HepG2 (cell line): Measurements from ENCODE around the gene CASP7. TPM values are rescaled to one million over a fixed set of nuclear protein-coding genes. Genes with fewer than 3 reads are reported as not detected.

ENCODE experiments used
- HNF1A ChIP-seq, 2 experiments: sonication (generic) in 1 of 2; formaldehyde crosslinking in 1 of 2; IDR thresholded peaks; 2 replicates each; pipeline versions ENCODE4 v1.4.0 to v1.6.1; 2016 to 2020; ENCODE audit warnings: borderline replicate concordance in 1 of 2, low read depth in 1 of 2, mild to moderate bottlenecking in 1 of 2, missing genetic modification reagents in 1 of 2
- KLF13 ChIP-seq: sonication (generic); formaldehyde crosslinking; IDR thresholded peaks from 2 replicates; pipeline ENCODE4 v1.4.0; 2020; ENCODE audit warnings: mild to moderate bottlenecking, missing genetic modification reagents
- ZNF614 ChIP-seq: IDR thresholded peaks from 2 replicates; pipeline ENCODE4 v1.6.1; 2018; ENCODE audit warnings: missing biosample characterization, missing genetic modification reagents, inconsistent platforms, borderline replicate concordance
- ZNF883 ChIP-seq: sonication (generic); formaldehyde crosslinking; IDR thresholded peaks from 2 replicates; pipeline ENCODE4 v1.5.1; 2020; ENCODE audit warnings: mild to moderate bottlenecking, missing genetic modification reagents; ENCODE audit errors: not compliant biosample characterization
- polyA plus RNA-seq, 8 experiments: library from polyadenylated mRNA; depleted of rRNA in 3 of 8; stranded (reverse) in 7 of 8; unstranded in 1 of 8; fragments of >200 nt; fragmentation: Illumina TruSeq in 4 of 8; extraction: Trizol in 4 of 8; gene quantifications; 2 replicates each; pipeline versions ENCODE4 v1.2.1 to v1.2.3, GENCODE V29; 2011 to 2016; ENCODE audit warnings: low read depth in 4 of 8, missing spikeins in 1 of 8, mixed read lengths in 1 of 8; ENCODE audit not compliant: insufficient read depth in 1 of 8
- total RNA-seq, 5 experiments: library from RNA; depleted of rRNA; stranded (reverse); fragments of >200 nt; fragmentation: Illumina TruSeq; extraction: Trizol; gene quantifications; 2 replicates each; pipeline ENCODE4 v1.2.3, GENCODE V29; 2016; ENCODE audit warnings: low read depth in 1 of 5
- TF ChIP-seq, protein P1 (sequence below): sonication (generic); formaldehyde crosslinking; conservative IDR thresholded peaks from 2 replicates; pipeline ENCODE4 v1.8.1; 2023; ENCODE audit warnings: missing genetic modification reagents
- TF ChIP-seq, protein P2 (sequence below): sonication (generic); formaldehyde crosslinking; IDR thresholded peaks from 2 replicates; pipeline ENCODE4 v1.5.0; 2020; ENCODE audit warnings: mild to moderate bottlenecking, missing genetic modification reagents, borderline replicate concordance
- TF ChIP-seq, protein P3 (sequence below): sonication (generic); formaldehyde crosslinking; IDR thresholded peaks from 2 replicates; pipeline ENCODE4 v1.4.0; 2020; ENCODE audit warnings: mild to moderate bottlenecking, missing genetic modification reagents

The CASP7 gene
- total and polyA plus RNA-seq, 2 of the 13 experiments (the other 11 are each of a cell fraction or from before 2014, with no cell fraction given): 11.9 to 39.3 TPM

- no peak for TF ChIP-seq HNF1A (IDR thresholded peaks at IDR 0.05; ENCODE audit: low read depth)
- no peak for TF ChIP-seq HNF1A (CRISPR knock-in tag; IDR thresholded peaks at IDR 0.05; ENCODE audit: borderline replicate concordance)
- 0 out of 2 replicates have a peak, but pooled peaks have one; percentile 57 for TF ChIP-seq KLF13 (CRISPR knock-in tag)
- TF ChIP-seq, protein P1, sequence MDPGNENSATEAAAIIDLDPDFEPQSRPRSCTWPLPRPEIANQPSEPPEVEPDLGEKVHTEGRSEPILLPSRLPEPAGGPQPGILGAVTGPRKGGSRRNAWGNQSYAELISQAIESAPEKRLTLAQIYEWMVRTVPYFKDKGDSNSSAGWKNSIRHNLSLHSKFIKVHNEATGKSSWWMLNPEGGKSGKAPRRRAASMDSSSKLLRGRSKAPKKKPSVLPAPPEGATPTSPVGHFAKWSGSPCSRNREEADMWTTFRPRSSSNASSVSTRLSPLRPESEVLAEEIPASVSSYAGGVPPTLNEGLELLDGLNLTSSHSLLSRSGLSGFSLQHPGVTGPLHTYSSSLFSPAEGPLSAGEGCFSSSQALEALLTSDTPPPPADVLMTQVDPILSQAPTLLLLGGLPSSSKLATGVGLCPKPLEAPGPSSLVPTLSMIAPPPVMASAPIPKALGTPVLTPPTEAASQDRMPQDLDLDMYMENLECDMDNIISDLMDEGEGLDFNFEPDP (CRISPR knock-in tag): no peak
- TF ChIP-seq, protein P2, sequence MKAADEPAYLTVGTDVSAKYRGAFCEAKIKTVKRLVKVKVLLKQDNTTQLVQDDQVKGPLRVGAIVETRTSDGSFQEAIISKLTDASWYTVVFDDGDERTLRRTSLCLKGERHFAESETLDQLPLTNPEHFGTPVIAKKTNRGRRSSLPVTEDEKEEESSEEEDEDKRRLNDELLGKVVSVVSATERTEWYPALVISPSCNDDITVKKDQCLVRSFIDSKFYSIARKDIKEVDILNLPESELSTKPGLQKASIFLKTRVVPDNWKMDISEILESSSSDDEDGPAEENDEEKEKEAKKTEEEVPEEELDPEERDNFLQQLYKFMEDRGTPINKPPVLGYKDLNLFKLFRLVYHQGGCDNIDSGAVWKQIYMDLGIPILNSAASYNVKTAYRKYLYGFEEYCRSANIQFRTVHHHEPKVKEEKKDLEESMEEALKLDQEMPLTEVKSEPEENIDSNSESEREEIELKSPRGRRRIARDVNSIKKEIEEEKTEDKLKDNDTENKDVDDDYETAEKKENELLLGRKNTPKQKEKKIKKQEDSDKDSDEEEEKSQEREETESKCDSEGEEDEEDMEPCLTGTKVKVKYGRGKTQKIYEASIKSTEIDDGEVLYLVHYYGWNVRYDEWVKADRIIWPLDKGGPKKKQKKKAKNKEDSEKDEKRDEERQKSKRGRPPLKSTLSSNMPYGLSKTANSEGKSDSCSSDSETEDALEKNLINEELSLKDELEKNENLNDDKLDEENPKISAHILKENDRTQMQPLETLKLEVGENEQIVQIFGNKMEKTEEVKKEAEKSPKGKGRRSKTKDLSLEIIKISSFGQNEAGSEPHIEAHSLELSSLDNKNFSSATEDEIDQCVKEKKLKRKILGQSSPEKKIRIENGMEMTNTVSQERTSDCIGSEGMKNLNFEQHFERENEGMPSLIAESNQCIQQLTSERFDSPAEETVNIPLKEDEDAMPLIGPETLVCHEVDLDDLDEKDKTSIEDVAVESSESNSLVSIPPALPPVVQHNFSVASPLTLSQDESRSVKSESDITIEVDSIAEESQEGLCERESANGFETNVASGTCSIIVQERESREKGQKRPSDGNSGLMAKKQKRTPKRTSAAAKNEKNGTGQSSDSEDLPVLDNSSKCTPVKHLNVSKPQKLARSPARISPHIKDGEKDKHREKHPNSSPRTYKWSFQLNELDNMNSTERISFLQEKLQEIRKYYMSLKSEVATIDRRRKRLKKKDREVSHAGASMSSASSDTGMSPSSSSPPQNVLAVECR: peak; percentile 15; the same call in 1 of the 2 replicates
- no peak for TF ChIP-seq ZNF883 (CRISPR knock-in tag)
- 0 out of 2 replicates have a peak, but pooled peaks have one; percentile 26 for TF ChIP-seq ZNF614
- TF ChIP-seq, protein P3, sequence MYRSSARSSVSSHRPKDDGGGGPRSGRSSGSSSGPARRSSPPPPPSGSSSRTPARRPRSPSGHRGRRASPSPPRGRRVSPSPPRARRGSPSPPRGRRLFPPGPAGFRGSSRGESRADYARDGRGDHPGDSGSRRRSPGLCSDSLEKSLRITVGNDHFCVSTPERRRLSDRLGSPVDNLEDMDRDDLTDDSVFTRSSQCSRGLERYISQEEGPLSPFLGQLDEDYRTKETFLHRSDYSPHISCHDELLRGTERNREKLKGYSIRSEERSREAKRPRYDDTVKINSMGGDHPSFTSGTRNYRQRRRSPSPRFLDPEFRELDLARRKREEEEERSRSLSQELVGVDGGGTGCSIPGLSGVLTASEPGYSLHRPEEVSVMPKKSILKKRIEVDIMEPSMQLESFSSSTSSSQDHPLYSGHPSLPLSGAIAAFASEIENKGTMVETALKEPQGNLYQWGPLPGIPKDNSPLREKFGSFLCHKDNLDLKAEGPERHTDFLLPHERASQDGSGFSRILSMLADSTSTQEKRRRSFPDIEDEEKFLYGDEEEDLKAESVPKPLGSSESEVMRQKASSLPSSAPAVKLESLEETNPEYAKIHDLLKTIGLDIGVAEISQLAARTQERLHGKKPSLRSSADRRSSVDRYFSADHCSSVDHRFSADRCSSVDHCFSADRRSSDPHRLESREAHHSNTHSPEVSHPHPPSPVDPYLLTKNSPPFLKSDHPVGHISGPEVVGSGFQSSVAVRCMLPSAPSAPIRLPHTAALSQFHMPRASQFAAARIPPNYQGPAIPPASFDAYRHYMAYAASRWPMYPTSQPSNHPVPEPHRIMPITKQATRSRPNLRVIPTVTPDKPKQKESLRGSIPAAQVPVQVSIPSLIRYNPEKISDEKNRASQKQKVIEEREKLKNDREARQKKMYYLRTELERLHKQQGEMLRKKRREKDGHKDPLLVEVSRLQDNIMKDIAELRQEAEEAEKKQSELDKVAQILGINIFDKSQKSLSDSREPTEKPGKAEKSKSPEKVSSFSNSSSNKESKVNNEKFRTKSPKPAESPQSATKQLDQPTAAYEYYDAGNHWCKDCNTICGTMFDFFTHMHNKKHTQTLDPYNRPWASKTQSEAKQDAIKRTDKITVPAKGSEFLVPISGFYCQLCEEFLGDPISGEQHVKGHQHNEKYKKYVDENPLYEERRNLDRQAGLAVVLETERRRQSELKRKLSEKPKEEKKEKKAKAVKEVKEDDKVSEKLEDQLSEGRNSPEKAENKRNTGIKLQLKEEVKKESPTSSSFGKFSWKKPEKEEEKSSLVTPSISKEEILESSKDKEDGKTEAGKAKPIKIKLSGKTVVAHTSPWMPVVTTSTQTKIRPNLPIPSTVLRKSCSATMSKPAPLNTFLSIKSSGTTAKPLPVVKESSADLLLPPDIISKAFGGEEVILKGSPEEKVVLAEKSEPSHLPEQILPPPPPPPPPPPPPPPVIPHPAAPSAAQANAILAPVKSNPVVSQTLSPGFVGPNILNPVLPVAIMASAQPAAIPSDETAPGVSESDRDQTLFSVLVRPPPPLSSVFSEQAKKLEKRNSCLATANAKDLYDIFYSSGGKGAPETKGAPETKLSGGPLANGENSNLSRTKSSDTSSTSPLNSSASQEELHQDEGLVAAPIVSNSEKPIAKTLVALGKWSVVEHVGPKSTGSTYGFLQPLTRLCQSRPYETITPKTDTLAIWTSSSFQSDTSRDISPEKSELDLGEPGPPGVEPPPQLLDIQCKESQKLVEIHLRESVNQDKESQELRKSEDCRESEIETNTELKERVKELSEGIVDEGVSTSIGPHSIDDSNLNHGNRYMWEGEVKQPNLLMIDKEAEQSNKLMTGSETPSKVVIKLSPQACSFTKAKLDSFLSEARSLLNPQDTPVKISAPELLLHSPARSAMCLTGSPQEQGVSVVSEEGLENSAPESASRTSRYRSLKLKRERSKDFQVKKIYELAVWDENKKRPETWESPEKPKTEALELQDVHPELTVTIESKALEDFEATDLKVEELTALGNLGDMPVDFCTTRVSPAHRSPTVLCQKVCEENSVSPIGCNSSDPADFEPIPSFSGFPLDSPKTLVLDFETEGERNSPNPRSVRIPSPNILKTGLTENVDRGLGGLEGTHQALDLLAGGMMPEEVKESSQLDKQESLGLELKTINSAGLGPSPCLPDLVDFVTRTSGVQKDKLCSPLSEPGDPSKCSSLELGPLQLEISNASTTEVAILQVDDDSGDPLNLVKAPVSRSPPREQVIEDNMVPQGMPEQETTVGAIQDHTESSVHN (CRISPR knock-in tag): no peak
Observed at GRCh38 chr10:113680190-113681111, 739 bp downstream of the CASP7 start (continued).
